DOHH2 (cell line): ENCODE data around the gene PADI4.

ENCODE experiments used
- H3F3A ChIP-seq: fragments of 200-600 bp; sonication (generic), shearing (Covaris generic); 2 replicates; pipeline ENCODE4 v1.6.0; 2016; ENCODE audit warnings: antibody characterized with exemption, mild to moderate bottlenecking; ENCODE audit not compliant: control insufficient read depth, insufficient read depth
- H3K27ac ChIP-seq: fragments of 200-600 bp; sonication (generic); 2 replicates; pipeline ENCODE4 v1.5.1; 2014; ENCODE audit warnings: low read depth, mild to moderate bottlenecking, low read length, moderate library complexity
- H3K27me3 ChIP-seq: fragments of 200-600 bp; sonication (generic); 2 replicates; pipeline ENCODE4 v1.6.1; 2014; ENCODE audit warnings: mild to moderate bottlenecking, low read length, mixed read lengths; ENCODE audit not compliant: control insufficient read depth
- H3K36me3 ChIP-seq: fragments of 200-600 bp; sonication (generic); 2 replicates; pipeline ENCODE4 v1.6.1; 2014; ENCODE audit warnings: mild to moderate bottlenecking, low read length, moderate library complexity, mixed read lengths; ENCODE audit not compliant: control insufficient read depth
- H3K4me1 ChIP-seq: fragments of 200-600 bp; sonication (generic); 2 replicates; pipeline ENCODE4 v1.6.1; 2014; ENCODE audit warnings: mild to moderate bottlenecking, low read length, mixed read lengths; ENCODE audit not compliant: control insufficient read depth
- H3K4me2 ChIP-seq: fragments of 200-600 bp; sonication (generic); 2 replicates; pipeline ENCODE4 v1.6.0; 2014; ENCODE audit warnings: mild to moderate bottlenecking, low read length, moderate library complexity
- H3K4me3 ChIP-seq: fragments of 200-600 bp; sonication (generic); 2 replicates; pipeline ENCODE4 v1.5.1; 2014; ENCODE audit warnings: mild to moderate bottlenecking, low read length, mixed read lengths
- H3K79me2 ChIP-seq: fragments of 200-600 bp; sonication (generic); 2 replicates; pipeline ENCODE4 v1.6.1; 2014; ENCODE audit warnings: mild to moderate bottlenecking, low read length, mixed read lengths; ENCODE audit not compliant: control insufficient read depth
- H3K9me2 ChIP-seq: fragments of 200-600 bp; sonication (generic); replicated peaks from 2 replicates; pipeline ENCODE4 v1.6.1; 2014; ENCODE audit warnings: mild to moderate bottlenecking, low read length, mixed read lengths; ENCODE audit not compliant: control insufficient read depth
- H3K9me3 ChIP-seq: fragments of 200-600 bp; sonication (generic); 2 replicates; pipeline ENCODE4 v1.6.1; 2014; ENCODE audit warnings: antibody characterized with exemption, low read length, mixed read lengths; ENCODE audit not compliant: control insufficient read depth, insufficient read depth
- H4K20me1 ChIP-seq: fragments of 200-600 bp; sonication (generic); 2 replicates; pipeline ENCODE4 v1.6.0; 2014; ENCODE audit warnings: low read depth, mild to moderate bottlenecking, antibody characterized with exemption, low read length, moderate library complexity; ENCODE audit not compliant: control insufficient read depth, insufficient read depth
- EZH2phosphoT487 ChIP-seq: fragments of 200-600 bp; sonication (generic); IDR thresholded peaks from 2 replicates; pipeline ENCODE4 v1.6.1; 2017; ENCODE audit warnings: borderline replicate concordance, mild to moderate bottlenecking, antibody characterized with exemption, low read length, moderate library complexity, mixed read lengths
- TF ChIP-seq, protein P1 (sequence below): fragments of 200-600 bp; sonication (generic); IDR thresholded peaks from one replicate; pipeline ENCODE4 v1.5.1; 2014; ENCODE audit warnings: antibody characterized with exemption, mild to moderate bottlenecking, low read depth, low read length; ENCODE audit not compliant: poor library complexity, severe bottlenecking

The PADI4 gene

GRCh38 chr1:17260264-17260663 lies 47.7 kb upstream of the PADI4 start:
- no peak overlapping the region for H3K4me2 ChIP-seq
- no peaks in the 10 kb centered on the region for H3F3A ChIP-seq
- no peaks in the 10 kb centered on the region for H4K20me1 ChIP-seq
- no peaks in the 10 kb centered on the region for H3K4me1 ChIP-seq
- TF ChIP-seq EZH2phosphoT487: no peak
- TF ChIP-seq, protein P1, sequence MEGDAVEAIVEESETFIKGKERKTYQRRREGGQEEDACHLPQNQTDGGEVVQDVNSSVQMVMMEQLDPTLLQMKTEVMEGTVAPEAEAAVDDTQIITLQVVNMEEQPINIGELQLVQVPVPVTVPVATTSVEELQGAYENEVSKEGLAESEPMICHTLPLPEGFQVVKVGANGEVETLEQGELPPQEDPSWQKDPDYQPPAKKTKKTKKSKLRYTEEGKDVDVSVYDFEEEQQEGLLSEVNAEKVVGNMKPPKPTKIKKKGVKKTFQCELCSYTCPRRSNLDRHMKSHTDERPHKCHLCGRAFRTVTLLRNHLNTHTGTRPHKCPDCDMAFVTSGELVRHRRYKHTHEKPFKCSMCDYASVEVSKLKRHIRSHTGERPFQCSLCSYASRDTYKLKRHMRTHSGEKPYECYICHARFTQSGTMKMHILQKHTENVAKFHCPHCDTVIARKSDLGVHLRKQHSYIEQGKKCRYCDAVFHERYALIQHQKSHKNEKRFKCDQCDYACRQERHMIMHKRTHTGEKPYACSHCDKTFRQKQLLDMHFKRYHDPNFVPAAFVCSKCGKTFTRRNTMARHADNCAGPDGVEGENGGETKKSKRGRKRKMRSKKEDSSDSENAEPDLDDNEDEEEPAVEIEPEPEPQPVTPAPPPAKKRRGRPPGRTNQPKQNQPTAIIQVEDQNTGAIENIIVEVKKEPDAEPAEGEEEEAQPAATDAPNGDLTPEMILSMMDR: no peak
- H3K27ac ChIP-seq: no peak overlapping the region
- H3K79me2 ChIP-seq: no peaks in the 10 kb centered on the region
- H3K9me2 ChIP-seq: no peaks in the 10 kb centered on the region
- H3K4me3 ChIP-seq: no peak overlapping the region
- no peaks in the 10 kb centered on the region for H3K36me3 ChIP-seq
- H3K9me3 ChIP-seq: no peaks in the 10 kb centered on the region
- peaks cover 5% of the 10 kb centered on the region for H3K27me3 ChIP-seq

DNA sequence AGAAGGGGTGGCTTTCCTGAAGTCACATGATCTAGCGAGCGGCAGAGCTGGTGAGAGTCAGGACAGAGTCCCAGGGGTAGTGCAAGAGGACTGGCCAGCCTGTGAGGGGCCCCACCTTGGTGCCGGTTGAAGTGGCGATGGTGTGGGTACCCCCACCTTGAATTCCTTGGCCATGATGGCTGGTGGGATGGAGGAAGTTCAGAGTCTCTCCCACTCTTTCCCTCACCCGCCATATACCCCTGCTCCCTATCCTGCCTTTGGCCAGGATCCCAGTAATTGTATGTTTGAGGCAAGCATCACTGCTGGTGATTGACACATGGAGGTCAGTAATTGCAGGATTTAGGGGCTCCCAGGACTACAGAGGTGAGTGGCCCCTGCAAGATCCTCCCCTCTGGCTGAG lies 47.3 kb upstream of the PADI4 start:
- H3F3A ChIP-seq: no peaks in the 10 kb centered on the region
- H3K9me3 ChIP-seq: no peaks in the 10 kb centered on the region
- TF ChIP-seq, protein P1: no peak
- no peak for TF ChIP-seq EZH2phosphoT487
- H3K4me1 ChIP-seq: no peaks in the 10 kb centered on the region
- H3K79me2 ChIP-seq: no peaks in the 10 kb centered on the region
- no peaks in the 10 kb centered on the region for H3K9me2 ChIP-seq
- peaks cover 5% of the 10 kb centered on the region for H3K27me3 ChIP-seq
- H4K20me1 ChIP-seq: no peaks in the 10 kb centered on the region
- no peaks in the 10 kb centered on the region for H3K36me3 ChIP-seq
- H3K27ac ChIP-seq: no peak overlapping the region
- no peak overlapping the region for H3K4me2 ChIP-seq
- no peak overlapping the region for H3K4me3 ChIP-seq

GRCh38 chr1:17263936-17264335 lies 44.1 kb upstream of the PADI4 start:
- H3K9me3 ChIP-seq: no peaks in the 10 kb centered on the region
- H3K36me3 ChIP-seq: no peaks in the 10 kb centered on the region
- no peaks in the 10 kb centered on the region for H3K4me1 ChIP-seq
- H3K9me2 ChIP-seq: no peaks in the 10 kb centered on the region
- TF ChIP-seq EZH2phosphoT487: no peak
- TF ChIP-seq, protein P1: no peak
- no peaks in the 10 kb centered on the region for H3K79me2 ChIP-seq
- no peaks in the 10 kb centered on the region for H3F3A ChIP-seq
- H3K27me3 ChIP-seq: peaks cover 5% of the 10 kb centered on the region
- no peak overlapping the region for H3K27ac ChIP-seq
- H4K20me1 ChIP-seq: no peaks in the 10 kb centered on the region
- no peak overlapping the region for H3K4me3 ChIP-seq
- no peak overlapping the region for H3K4me2 ChIP-seq

GRCh38 chr1:17264470-17264869 lies 43.5 kb upstream of the PADI4 start:
- Histone ChIP-seq H3K9me2 (no peaks in the 10 kb centered on the region), H3K4me2 (no peak overlapping the region), H3K27me3 (peaks cover 5% of the 10 kb centered on the region), H3K9me3 (no peaks in the 10 kb centered on the region), H3K27ac (no peak overlapping the region), H3F3A (no peaks in the 10 kb centered on the region), H3K4me1 (no peaks in the 10 kb centered on the region), H3K79me2 (no peaks in the 10 kb centered on the region), H3K4me3 (no peak overlapping the region), H3K36me3 (no peaks in the 10 kb centered on the region), H4K20me1 (no peaks in the 10 kb centered on the region)
- TF ChIP-seq, protein P1: no peak
- no peak for TF ChIP-seq EZH2phosphoT487
